ENCODE data around the gene DGKI.

DNA sequence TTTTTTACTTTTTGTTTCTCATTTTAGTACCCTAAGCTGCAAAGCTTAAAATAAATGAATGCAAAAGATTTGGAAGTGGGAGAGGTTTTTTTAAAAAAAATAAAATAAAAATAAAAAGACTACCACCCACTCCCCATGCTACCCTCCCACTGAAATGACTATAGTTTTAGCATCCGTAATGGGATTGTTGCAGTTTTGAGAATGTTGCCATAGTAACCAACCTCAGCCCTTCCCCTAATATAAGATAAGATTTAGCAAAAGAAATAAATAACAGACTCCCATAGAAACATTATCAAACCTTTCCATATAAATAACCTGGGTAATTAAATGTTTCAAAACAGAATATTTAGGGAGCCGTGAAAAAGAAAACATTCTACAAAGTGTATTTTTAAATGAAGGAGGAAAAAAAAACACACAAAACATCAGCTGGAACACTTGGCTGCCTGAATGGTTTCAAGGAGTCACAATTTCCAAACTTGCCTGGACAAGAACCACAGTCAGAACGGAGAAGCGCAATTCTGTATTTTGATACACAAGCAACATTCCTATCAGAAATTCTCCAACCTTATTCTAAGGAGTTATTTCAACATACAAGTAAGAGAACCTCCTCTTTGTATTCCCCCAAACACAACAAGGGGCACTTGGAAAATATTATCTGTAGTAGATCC, 57.4 kb downstream of the DGKI start:
- TF ChIP-seq POLR2A (IDR thresholded peaks at IDR 0.05; ENCODE audit: low read depth, low read length) = no peak
- TF ChIP-seq, protein P1, sequence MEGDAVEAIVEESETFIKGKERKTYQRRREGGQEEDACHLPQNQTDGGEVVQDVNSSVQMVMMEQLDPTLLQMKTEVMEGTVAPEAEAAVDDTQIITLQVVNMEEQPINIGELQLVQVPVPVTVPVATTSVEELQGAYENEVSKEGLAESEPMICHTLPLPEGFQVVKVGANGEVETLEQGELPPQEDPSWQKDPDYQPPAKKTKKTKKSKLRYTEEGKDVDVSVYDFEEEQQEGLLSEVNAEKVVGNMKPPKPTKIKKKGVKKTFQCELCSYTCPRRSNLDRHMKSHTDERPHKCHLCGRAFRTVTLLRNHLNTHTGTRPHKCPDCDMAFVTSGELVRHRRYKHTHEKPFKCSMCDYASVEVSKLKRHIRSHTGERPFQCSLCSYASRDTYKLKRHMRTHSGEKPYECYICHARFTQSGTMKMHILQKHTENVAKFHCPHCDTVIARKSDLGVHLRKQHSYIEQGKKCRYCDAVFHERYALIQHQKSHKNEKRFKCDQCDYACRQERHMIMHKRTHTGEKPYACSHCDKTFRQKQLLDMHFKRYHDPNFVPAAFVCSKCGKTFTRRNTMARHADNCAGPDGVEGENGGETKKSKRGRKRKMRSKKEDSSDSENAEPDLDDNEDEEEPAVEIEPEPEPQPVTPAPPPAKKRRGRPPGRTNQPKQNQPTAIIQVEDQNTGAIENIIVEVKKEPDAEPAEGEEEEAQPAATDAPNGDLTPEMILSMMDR (conservative IDR thresholded peaks at IDR 0.05; ENCODE audit: low read depth, low read length) = no peak
- no peak for TF ChIP-seq RFX5 (IDR thresholded peaks at IDR 0.05; ENCODE audit: low read depth, low read length)
- TF ChIP-seq SMC3 (IDR thresholded peaks at IDR 0.05; ENCODE audit: low read depth, low read length) = no peak
- TF ChIP-seq RAD21 (IDR thresholded peaks at IDR 0.05; ENCODE audit: low read length) = no peak
- TF ChIP-seq CEBPB (IDR thresholded peaks at IDR 0.05; ENCODE audit: low read depth, low read length) = no peak
- TF ChIP-seq MAZ (IDR thresholded peaks at IDR 0.05; ENCODE audit: borderline replicate concordance, low read depth, low read length) = no peak
- no peak for TF ChIP-seq CHD1 (IDR thresholded peaks at IDR 0.05; ENCODE audit: low read depth, low read length)
- TF ChIP-seq, protein P2, sequence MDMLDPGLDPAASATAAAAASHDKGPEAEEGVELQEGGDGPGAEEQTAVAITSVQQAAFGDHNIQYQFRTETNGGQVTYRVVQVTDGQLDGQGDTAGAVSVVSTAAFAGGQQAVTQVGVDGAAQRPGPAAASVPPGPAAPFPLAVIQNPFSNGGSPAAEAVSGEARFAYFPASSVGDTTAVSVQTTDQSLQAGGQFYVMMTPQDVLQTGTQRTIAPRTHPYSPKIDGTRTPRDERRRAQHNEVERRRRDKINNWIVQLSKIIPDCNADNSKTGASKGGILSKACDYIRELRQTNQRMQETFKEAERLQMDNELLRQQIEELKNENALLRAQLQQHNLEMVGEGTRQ (IDR thresholded peaks at IDR 0.05; ENCODE audit: low read depth, low read length) = no peak
- no peak for TF ChIP-seq RCOR1 (IDR thresholded peaks at IDR 0.05; ENCODE audit: insufficient replicate concordance, low read length)
